GM18909 (cell line): ENCODE measurements around the gene ADAMTS7.
"Not testable (repeated sequence)": the region's sequence is repeated elsewhere in the genome, so short reads cannot be mapped to it uniquely, and the experiment has no call there.

Source experiments
- ATAC-seq: cut with Tn5 transposase; IDR thresholded peaks from one replicate; pipeline ENCODE4 v1.9.1; 2021; ENCODE audit warnings: mild to moderate bottlenecking; ENCODE audit not compliant: unreplicated experiment, poor library complexity

ADAMTS7 gene

GRCh38 chr15:78788016-78788660 lies 23.1 kb downstream of the ADAMTS7 start:
- ATAC-seq: no peak

- ATAC-seq: not testable (repeated sequence)
These were observed 28.9 kb downstream of the ADAMTS7 start for GRCh38 chr15:78782402-78782801.

- not testable (repeated sequence) for ATAC-seq
These were observed 29.9 kb downstream of the ADAMTS7 start for GRCh38 chr15:78781381-78781780.

- not testable (repeated sequence) for ATAC-seq
These were observed 31.3 kb downstream of the ADAMTS7 start for GRCh38 chr15:78779975-78780374.

GRCh38 chr15:78779176-78779785 lies 32.0 kb downstream of the ADAMTS7 start:
- ATAC-seq: not testable (repeated sequence)

- no peak for ATAC-seq
These were observed 32.8 kb downstream of the ADAMTS7 start for GRCh38 chr15:78778422-78778821.

GRCh38 chr15:78777953-78778345 lies 33.3 kb downstream of the ADAMTS7 start:
- ATAC-seq: not testable (repeated sequence)

GRCh38 chr15:78777290-78777952 lies 33.8 kb downstream of the ADAMTS7 start:
- not testable (repeated sequence) for ATAC-seq

GRCh38 chr15:78776046-78776925 lies 35.0 kb downstream of the ADAMTS7 start:
- ATAC-seq: not testable (repeated sequence)

GRCh38 chr15:78775472-78775871 lies 35.8 kb downstream of the ADAMTS7 start:
- ATAC-seq: no peak

- ATAC-seq: not testable (repeated sequence)
These were observed 36.7 kb downstream of the ADAMTS7 start for GRCh38 chr15:78774451-78774990.

GRCh38 chr15:78773765-78774450 lies 37.4 kb downstream of the ADAMTS7 start:
- not testable (repeated sequence) for ATAC-seq

- no peak for ATAC-seq
These were observed 38.5 kb downstream of the ADAMTS7 start for GRCh38 chr15:78772738-78773137.

GRCh38 chr15:78771436-78772000 lies 39.7 kb downstream of the ADAMTS7 start:
- not testable (repeated sequence) for ATAC-seq

- not testable (repeated sequence) for ATAC-seq
These were observed 40.2 kb downstream of the ADAMTS7 start for GRCh38 chr15:78771020-78771419.

- not testable (repeated sequence) for ATAC-seq
These were observed 41.6 kb downstream of the ADAMTS7 start for GRCh38 chr15:78769473-78770225.

GRCh38 chr15:78768531-78769408 lies 42.5 kb downstream of the ADAMTS7 start:
- ATAC-seq: no peak

GRCh38 chr15:78768096-78768495 lies 43.2 kb downstream of the ADAMTS7 start:
- no peak for ATAC-seq
